Measurements from ENCODE around the gene PNMA8B.

DNA sequence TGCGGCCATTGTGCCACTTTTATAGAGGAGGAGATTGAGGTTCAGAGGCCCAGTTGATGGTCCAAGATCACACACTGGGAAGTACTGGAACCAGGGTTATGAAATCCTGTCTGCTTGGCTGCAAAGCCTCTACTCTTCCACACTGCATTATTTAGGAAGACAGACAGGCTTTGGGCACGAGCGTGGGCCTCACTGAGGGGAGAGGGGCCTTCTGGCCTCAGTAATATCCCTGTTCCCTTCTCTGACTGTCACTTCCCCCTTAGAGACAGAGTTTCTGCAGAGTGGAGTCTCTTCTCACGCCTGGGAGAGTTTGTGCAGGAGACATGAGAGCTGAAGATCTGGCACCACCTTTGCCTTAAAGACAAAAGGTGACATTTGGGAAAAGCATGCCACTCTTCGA lies 49.0 kb upstream of the PNMA8B start:
- no peak for TF ChIP-seq POLR2AphosphoS5 (IDR thresholded peaks at IDR 0.05; ENCODE audit: low read depth, low read length)
- no peak for TF ChIP-seq CTCF (IDR thresholded peaks at IDR 0.05)
- no peak for TF ChIP-seq REST (IDR thresholded peaks at IDR 0.05; ENCODE audit: insufficient read depth in 1 of 2, low read depth in 2 of 2, low read length in 1 of 2)
- TF ChIP-seq TCF7L2 (IDR thresholded peaks at IDR 0.05; ENCODE audit: low read depth, low read length) = no peak
- TF ChIP-seq SIN3A (IDR thresholded peaks at IDR 0.05; ENCODE audit: borderline replicate concordance, insufficient read depth, low read depth, low read length) = no peak

Data from Panc1 (cell line).